Measurements from ENCODE around the gene POMC. TPM values are rescaled to one million over a fixed set of nuclear protein-coding genes. Genes with fewer than 3 reads are reported as not detected.
A peak's percentile ranks its signal among the peaks of the same experiment; 100 is the strongest.

POMC gene
- 1 to 10 TPM in 1 of 5 donors, under 1 TPM in 2, not detected in 2; 0.89 to 4.6 (median 0.92) TPM for total RNA-seq
- polyA plus RNA-seq = 1 to 10 TPM; 2.9 to 3.5 (median 3.4) TPM
- long read RNA-seq, donor 1, partial matches to known transcripts = 0 of 1 reads
- long read RNA-seq, donor 1, other reads (novel, unspliced or antisense) = 0 of 1 reads
- long read RNA-seq, donor 2, partial matches to known transcripts = 0 of 3 reads
- long read RNA-seq, donor 2, other reads (novel, unspliced or antisense) = 0 of 3 reads
- long read RNA-seq, donor 3, partial matches to known transcripts = 6 of 6 reads
- long read RNA-seq, donor 3, other reads (novel, unspliced or antisense) = 0 of 6 reads
- long read RNA-seq, donor 4 = 0 reads
- long read RNA-seq, donor 5, partial matches to known transcripts = 6 of 7 reads
- long read RNA-seq, donor 5, other reads (novel, unspliced or antisense) = 0 of 7 reads
- long read RNA-seq, donor 6 = 0 reads
- long read RNA-seq, donor 7, partial matches to known transcripts = 6 of 6 reads
- long read RNA-seq, donor 7, other reads (novel, unspliced or antisense) = 0 of 6 reads
- long read RNA-seq, donor 8 = 0 reads
- long read RNA-seq, donor 9 = 0 reads
- long read RNA-seq, donor 10 = 0 reads

- Histone ChIP-seq H3K27me3 (peaks cover 0 to 77% (median 44%) of the 10 kb centered on the region in 3 donors), H3K9me3 (no peaks in the 10 kb centered on the region), H3K4me3 (peak within 1 kb of the TSS; percentile 47 to 62 (median 54)), H3K4me1 (peaks cover 12 to 15% (median 15%) of the 10 kb centered on the region in 4 donors), H3K27ac (no peak within 1 kb of the TSS), H3K36me3 (no peaks in the 10 kb centered on the region)
- 4 to 10% (median 6%) methylated on average over 35 to 75 of the region's 75 CpGs for WGBS, 5 donors
- TF ChIP-seq POLR2A (IDR thresholded peaks at IDR 0.05) (no peak), EP300 (IDR thresholded peaks at IDR 0.05) (no peak), CTCF (IDR thresholded peaks at IDR 0.05) (no peak), POLR2AphosphoS5 (IDR thresholded peaks at IDR 0.05) (no peak)
- intact Hi-C loops (cut with DNase I; ENCODE audit: low total_unique reads) = no loop called here
- DNase-seq = peak; percentile 27 to 78
These were observed at the start of gene POMC for GRCh38 chr2:25168256-25169072. Gene POMC (minus strand): TSS chr2:25168580. CDS start chr2:25164772, 3,808 bp downstream.

GRCh38 chr2:25218100-25218499 lies 49.7 kb upstream of the POMC start:
- no peak overlapping the region for H3K27ac ChIP-seq
- H3K36me3 ChIP-seq = no peaks in the 10 kb centered on the region
- no peaks in the 10 kb centered on the region for H3K9me3 ChIP-seq
- 81 to 96% (median 92%) methylated on average over 3 of the region's 3 CpGs for whole genome bisulfite sequencing, 5 donors
- DNase-seq = no peak
- H3K27me3 ChIP-seq = no peaks in the 10 kb centered on the region
- TF ChIP-seq EP300 (IDR thresholded peaks at IDR 0.05) (no peak), CTCF (IDR thresholded peaks at IDR 0.05) (no peak), POLR2A (IDR thresholded peaks at IDR 0.05) (no peak), POLR2AphosphoS5 (IDR thresholded peaks at IDR 0.05) (no peak)
- intact Hi-C loops (cut with DNase I; ENCODE audit: low total_unique reads) = no loop called here
- H3K4me1 ChIP-seq = peaks cover 6 to 15% (median 9%) of the 10 kb centered on the region in 4 donors
- H3K4me3 ChIP-seq = no peak overlapping the region

- Histone ChIP-seq H3K36me3 (no peaks in the 10 kb centered on the region), H3K9me3 (no peaks in the 10 kb centered on the region), H3K4me1 (peaks cover 6 to 15% (median 9%) of the 10 kb centered on the region in 4 donors), H3K27me3 (no peaks in the 10 kb centered on the region), H3K4me3 (peak overlapping the region; percentile 52 to 64 (median 60)), H3K27ac (peak overlapping the region; percentile 70 to 83 (median 80))
- intact Hi-C loops (cut with DNase I; ENCODE audit: low total_unique reads) = no loop called here
- 2 to 8% (median 5%) methylated on average over 24 to 71 of the region's 71 CpGs for WGBS, 5 donors
- peak in 2 of 3 donors; percentile 8 to 49 for TF ChIP-seq POLR2AphosphoS5 (IDR thresholded peaks at IDR 0.05)
- no peak for TF ChIP-seq CTCF (IDR thresholded peaks at IDR 0.05)
- TF ChIP-seq POLR2A (IDR thresholded peaks at IDR 0.05) = no peak
- DNase-seq = peak; percentile 74 to 95
These were observed 47.7 kb upstream of the POMC start for GRCh38 chr2:25215948-25216679.
